HL-60 (cell line): Measurements from ENCODE around the gene ZKSCAN4.

Source experiments
- DNase-seq, 2 experiments: peaks; one replicate each; pipeline ENCODE4 v3.0.0-alpha.2; 2010 to 2020; ENCODE audit warnings: low read depth in 1 of 2, low spot score in 1 of 2
- H3K27ac ChIP-seq: fragments of 250-450 bp; sonication (Bioruptor Pico); replicated peaks from 2 replicates; pipeline ENCODE4 v1.5.1; 2020; ENCODE audit warnings: mild to moderate bottlenecking, moderate library complexity
- H3K27me3 ChIP-seq: fragments of 250-450 bp; sonication (Bioruptor Pico); 2 replicates; pipeline ENCODE4 v1.5.1; 2021; ENCODE audit warnings: mild to moderate bottlenecking, moderate library complexity; ENCODE audit not compliant: insufficient read depth, poor library complexity, severe bottlenecking
- H3K4me3 ChIP-seq: replicated peaks from 2 replicates; pipeline ENCODE4 v1.5.1; 2011; ENCODE audit warnings: mild to moderate bottlenecking, control low read depth, low read length; ENCODE audit not compliant: insufficient read depth
- CTCF ChIP-seq: IDR thresholded peaks from one replicate; pipeline ENCODE4 v1.5.1; 2011; ENCODE audit warnings: low read length, control low read depth, inconsistent platforms; ENCODE audit not compliant: insufficient read depth
- GABPA ChIP-seq: IDR thresholded peaks from 2 replicates; pipeline ENCODE4 v1.6.1; 2012; ENCODE audit warnings: low read depth
- POLR2AphosphoS5 ChIP-seq: IDR thresholded peaks from 2 replicates; pipeline ENCODE4 v1.6.1; 2012; ENCODE audit warnings: low read depth
- REST ChIP-seq: IDR thresholded peaks from 2 replicates; pipeline ENCODE4 v1.6.1; 2012; ENCODE audit warnings: low read depth; ENCODE audit not compliant: insufficient replicate concordance
- SPI1 ChIP-seq: IDR thresholded peaks from 2 replicates; pipeline ENCODE4 v1.6.1; 2012; ENCODE audit warnings: low read depth, mild to moderate bottlenecking, borderline replicate concordance

ZKSCAN4 gene

GRCh38 chr6:28203201-28203600 is 48.9 kb downstream of the ZKSCAN4 start:
- Histone ChIP-seq H3K27ac (no peak overlapping the region), H3K27me3 (no peaks in the 10 kb centered on the region), H3K4me3 (no peak overlapping the region)
- no peak for DNase-seq
- TF ChIP-seq REST (no peak), GABPA (no peak), POLR2AphosphoS5 (no peak), SPI1 (no peak), CTCF (no peak)

- no peak for TF ChIP-seq POLR2AphosphoS5
- TF ChIP-seq GABPA = no peak
- TF ChIP-seq REST = no peak
- TF ChIP-seq CTCF = no peak
- TF ChIP-seq SPI1 = no peak
- Histone ChIP-seq H3K4me3 (no peak overlapping the region), H3K27ac (no peak overlapping the region), H3K27me3 (no peaks in the 10 kb centered on the region)
- DNase-seq = no peak
Observed at GRCh38 chr6:28200020-28200419, 52.0 kb downstream of the ZKSCAN4 start.
